Suprapubic skin (tissue), 4 donors: ENCODE measurements around the gene AOC2.

Source experiments
- CTCF ChIP-seq, 2 donors: fragments of 200-600 bp in 1 of 2; fragments of 450-650 bp in 1 of 2; sonication (generic) in 1 of 2; IDR thresholded peaks; one replicate each; pipeline ENCODE4 v1.5.1; 2016 to 2019; ENCODE audit warnings: antibody characterized with exemption in 2 of 2, mild to moderate bottlenecking in 1 of 2, moderate library complexity in 1 of 2
- EP300 ChIP-seq: sonication (generic); formaldehyde crosslinking; IDR thresholded peaks from one replicate; pipeline ENCODE4 v1.6.1; 2017; ENCODE audit warnings: antibody characterized with exemption
- POLR2A ChIP-seq, 2 donors: fragments of 450-650 bp; IDR thresholded peaks; one replicate each; pipeline ENCODE4 v1.6.1; 2017; ENCODE audit warnings: antibody characterized with exemption in 2 of 2, mild to moderate bottlenecking in 2 of 2, moderate library complexity in 2 of 2
- POLR2AphosphoS5 ChIP-seq, 3 donors: sonication (generic); formaldehyde crosslinking; IDR thresholded peaks; one replicate each; pipeline ENCODE4 v1.6.1; 2017; ENCODE audit warnings: antibody characterized with exemption in 3 of 3

- TF ChIP-seq CTCF (IDR thresholded peaks at IDR 0.05): no peak
- TF ChIP-seq EP300: no peak
- TF ChIP-seq POLR2A (IDR thresholded peaks at IDR 0.05): no peak
- no peak for TF ChIP-seq POLR2AphosphoS5 (IDR thresholded peaks at IDR 0.05)
Observed at GRCh38 chr17:42833767-42834422, 10.5 kb upstream of the AOC2 start.
